ENCODE results near the gene A4GALT.

- TF ChIP-seq POLR2A (IDR thresholded peaks at IDR 0.05; ENCODE audit: low read depth, low read length): no peak
- TF ChIP-seq POLR2AphosphoS5 (IDR thresholded peaks at IDR 0.05; ENCODE audit: low read depth, low read length): no peak
- no peak for TF ChIP-seq TAF1 (IDR thresholded peaks at IDR 0.05; ENCODE audit: borderline replicate concordance, low read depth, low read length)
Measured at GRCh38 chr22:42648368-42649245, 72.1 kb downstream of the A4GALT start.

Data from GM12892 (cell line).